ENCODE measurements around the gene CARD14.

- no peak for TF ChIP-seq CTCF (conservative IDR thresholded peaks at IDR 0.05; ENCODE audit: low read depth in 2 of 2)
- TF ChIP-seq EZH2 (IDR thresholded peaks at IDR 0.05; ENCODE audit: low read depth, unreplicated experiment): no peak
- no peak for TF ChIP-seq REST (IDR thresholded peaks at IDR 0.05; ENCODE audit: unreplicated experiment)
- TF ChIP-seq POLR2AphosphoS5 (IDR thresholded peaks at IDR 0.05; ENCODE audit: low read depth): no peak
- no peak for TF ChIP-seq NANOG (IDR thresholded peaks at IDR 0.05; ENCODE audit: borderline replicate concordance)
- no peak for TF ChIP-seq EZH2phosphoT487 (IDR thresholded peaks at IDR 0.05; ENCODE audit: unreplicated experiment)
- TF ChIP-seq ZNF114 (CRISPR knock-in tag; IDR thresholded peaks at IDR 0.05): no peak
- TF ChIP-seq STAT1 (IDR thresholded peaks at IDR 0.05; ENCODE audit: unreplicated experiment): no peak
- TF ChIP-seq JUNB (IDR thresholded peaks at IDR 0.05; ENCODE audit: unreplicated experiment): no peak
Measured at GRCh38 chr17:80227156-80227555, 57.3 kb downstream of the CARD14 start.
